ENCODE measurements around the gene IMMP2L. TPM values are rescaled to one million over a fixed set of nuclear protein-coding genes. Genes with fewer than 3 reads are reported as not detected.

The IMMP2L gene
- polyA plus RNA-seq, 1 of the 3 experiments (the other 2 are of a cell fraction), result 10.7 TPM

GRCh38 chr7:111571720-111572119, 9.4 kb upstream of the IMMP2L start:
- H2AFZ ChIP-seq (ENCODE audit: low read depth), result no peak overlapping the region
- H3K9ac ChIP-seq, result no peak overlapping the region
- no peak overlapping the region for H3K4me2 ChIP-seq
- H4K20me1 ChIP-seq (ENCODE audit: insufficient read depth), result no peaks in the 10 kb centered on the region
- no peaks in the 10 kb centered on the region for H3K4me1 ChIP-seq (ENCODE audit: control insufficient read depth in 1 of 2, insufficient read depth in 2 of 2, low read depth in 1 of 2, low read length in 1 of 2)
- TF ChIP-seq PBX3 (IDR thresholded peaks at IDR 0.05) (no peak), TEAD4 (IDR thresholded peaks at IDR 0.05; ENCODE audit: borderline replicate concordance, insufficient read depth) (no peak), RFX5 (IDR thresholded peaks at IDR 0.05; ENCODE audit: low read length) (no peak), SMC3 (IDR thresholded peaks at IDR 0.05; ENCODE audit: low read depth, low read length) (no peak), FOXJ3 (CRISPR knock-in tag; IDR thresholded peaks at IDR 0.05) (no peak), RXRA (IDR thresholded peaks at IDR 0.05; ENCODE audit: borderline replicate concordance, low read depth) (no peak), JUND (IDR thresholded peaks at IDR 0.05) (no peak)
- H3K27me3 ChIP-seq (ENCODE audit: insufficient read depth), result no peaks in the 10 kb centered on the region
- CTCF ChIA-PET, result no interaction called here
- POLR2A ChIA-PET, result no interaction called here
- no peak overlapping the region; a peak in 1 of 4 replicates for H3K4me3 ChIP-seq (ENCODE audit: low read depth in 2 of 2, low read length in 1 of 2)
- H3F3A ChIP-seq (replicated peaks; ENCODE audit: insufficient read depth), result no peaks in the 10 kb centered on the region
- H3K36me3 ChIP-seq (replicated peaks in 1 of 2; ENCODE audit: control insufficient read depth in 1 of 2, insufficient read depth in 2 of 2, low read length in 1 of 2), result no peaks in the 10 kb centered on the region
- no peaks in the 10 kb centered on the region for H3K79me2 ChIP-seq (ENCODE audit: insufficient read depth)
- no peak overlapping the region for H3K27ac ChIP-seq (ENCODE audit: low read depth in 2 of 2, low read length in 1 of 2)
- 68% methylated on average over 5 of the region's 5 CpGs for WGBS (ENCODE audit: low lambda C conversion rate)
- no peak for DNase-seq
- peaks cover 4% of the 10 kb centered on the region; the same call in 1 of the 2 replicates for H3K9me2 ChIP-seq
- H3K9me3 ChIP-seq, result peaks cover 1% of the 10 kb centered on the region; the same call in 1 of the 2 replicates

- H4K20me1 ChIP-seq (ENCODE audit: insufficient read depth), result no peaks in the 10 kb centered on the region
- H3K4me3 ChIP-seq (ENCODE audit: low read depth in 2 of 2, low read length in 1 of 2), result no peak overlapping the region
- H3F3A ChIP-seq (replicated peaks; ENCODE audit: insufficient read depth), result no peaks in the 10 kb centered on the region
- no peak overlapping the region for H3K27ac ChIP-seq (ENCODE audit: low read depth in 2 of 2, low read length in 1 of 2)
- POLR2A ChIA-PET, result no interaction called here
- H3K9me2 ChIP-seq, result 0 out of 2 replicates have a peak, but pooled peaks cover 3% of the 10 kb centered on the region
- CTCF ChIA-PET, result no interaction called here
- H3K9me3 ChIP-seq, result no peaks in the 10 kb centered on the region; the same call in 1 of the 2 replicates
- H3K79me2 ChIP-seq (ENCODE audit: insufficient read depth), result no peaks in the 10 kb centered on the region
- no peak overlapping the region for H3K4me2 ChIP-seq
- no peak overlapping the region for H3K9ac ChIP-seq
- TF ChIP-seq CTCF (IDR thresholded peaks at IDR 0.05), result no peak
- no peak for TF ChIP-seq TCF12 (IDR thresholded peaks at IDR 0.05)
- TF ChIP-seq EZH2phosphoT487 (IDR thresholded peaks at IDR 0.05; ENCODE audit: borderline replicate concordance, low read depth), result no peak
- no peak for TF ChIP-seq FOSL2 (IDR thresholded peaks at IDR 0.05; ENCODE audit: borderline replicate concordance, low read depth)
- no peak for TF ChIP-seq GATA2 (CRISPR knock-in tag; IDR thresholded peaks at IDR 0.05)
- no peak for TF ChIP-seq FOXJ3 (CRISPR knock-in tag; IDR thresholded peaks at IDR 0.05)
- no peak for TF ChIP-seq JUND (IDR thresholded peaks at IDR 0.05)
- TF ChIP-seq EP300 (IDR thresholded peaks at IDR 0.05; ENCODE audit: borderline replicate concordance in 1 of 2, low read depth in 1 of 2, low read length in 1 of 2), result no peak
- no peaks in the 10 kb centered on the region; a peak in 1 of 4 replicates for H3K4me1 ChIP-seq (ENCODE audit: control insufficient read depth in 1 of 2, insufficient read depth in 2 of 2, low read depth in 1 of 2, low read length in 1 of 2)
- no peak overlapping the region for H2AFZ ChIP-seq (ENCODE audit: low read depth)
- H3K27me3 ChIP-seq (ENCODE audit: insufficient read depth), result no peaks in the 10 kb centered on the region
- H3K36me3 ChIP-seq (replicated peaks in 1 of 2; ENCODE audit: control insufficient read depth in 1 of 2, insufficient read depth in 2 of 2, low read length in 1 of 2), result no peaks in the 10 kb centered on the region
- DNase-seq, result no peak
- WGBS (ENCODE audit: low lambda C conversion rate), result 61% methylated on average over 1 of the region's 1 CpG
Observed at GRCh38 chr7:111568870-111569462, 6.7 kb upstream of the IMMP2L start.

Measured in SK-N-SH (cell line).